Measurements from ENCODE around the gene RDM1. TPM values are rescaled to one million over a fixed set of nuclear protein-coding genes. Genes with fewer than 3 reads are reported as not detected.

The RDM1 gene
- total RNA-seq, 1 experiment from 2014 or later, result 11.7 TPM

- intact Hi-C loops (cut with micrococcal nuclease), result no loop called here
- H3K9me3 ChIP-seq (ENCODE audit: control insufficient read depth in 1 of 2, insufficient read depth in 1 of 2, low read depth in 1 of 2, low read length in 2 of 2), result no peaks in the 10 kb centered on the region
- H3K4me1 ChIP-seq (ENCODE audit: control insufficient read depth in 1 of 2, insufficient read depth in 2 of 2, low read length in 2 of 2), result no peaks in the 10 kb centered on the region
- no TSS peak for BruUV-seq (replicated peaks)
- ChIA-PET RAD21 (ENCODE audit: low non-redundant PET in 1 of 2, low total read pairs in 2 of 2, uncharacterized antibody in 2 of 2, unreplicated experiment in 2 of 2) (no interaction called here), CTCF (no interaction called here), POLR2A (no interaction called here)
- no peaks in the 10 kb centered on the region for H3K79me2 ChIP-seq (ENCODE audit: insufficient read depth, low read length)
- no peaks in the 10 kb centered on the region for H3K9me2 ChIP-seq (ENCODE audit: insufficient read depth)
- H3K36me3 ChIP-seq (ENCODE audit: control insufficient read depth in 1 of 2, insufficient read depth in 2 of 2, low read length in 2 of 2), result no peaks in the 10 kb centered on the region
- H3K4me2 ChIP-seq (ENCODE audit: low read length), result no peak overlapping the region
- no peak overlapping the region for H3K27ac ChIP-seq (ENCODE audit: low read depth, low read length)
- DNase-seq (ENCODE audit: low read depth, low spot score) (no peak), ATAC-seq (no peak)
- no peak overlapping the region for H3K4me3 ChIP-seq (replicated peaks in 1 of 2; ENCODE audit: low read depth in 1 of 2, low read length in 2 of 2)
- H3K27me3 ChIP-seq (ENCODE audit: insufficient read depth, low read length), result no peaks in the 10 kb centered on the region
- H4K20me1 ChIP-seq (ENCODE audit: insufficient read depth), result no peaks in the 10 kb centered on the region
- H2AFZ ChIP-seq (ENCODE audit: low read depth, low read length, poor library complexity, severe bottlenecking), result no peak overlapping the region
- no peak overlapping the region for H3K9ac ChIP-seq (ENCODE audit: low read length)
- TF ChIP-seq JUND (IDR thresholded peaks at IDR 0.05), result no peak
These were observed 28.9 kb downstream of the RDM1 start for GRCh38 chr17:35901631-35902175.

- H3K27ac ChIP-seq (ENCODE audit: low read depth, low read length), result no peak overlapping the region
- H3K4me3 ChIP-seq (replicated peaks in 1 of 2; ENCODE audit: low read depth in 1 of 2, low read length in 2 of 2), result no peak overlapping the region
- no peak overlapping the region for H3K4me2 ChIP-seq (ENCODE audit: low read length)
- no peak overlapping the region for H3K9ac ChIP-seq (ENCODE audit: low read length)
- intact Hi-C loops (cut with micrococcal nuclease), result no loop called here
- BruUV-seq (replicated peaks), result no TSS peak
- no peaks in the 10 kb centered on the region for H3K36me3 ChIP-seq (ENCODE audit: control insufficient read depth in 1 of 2, insufficient read depth in 2 of 2, low read length in 2 of 2)
- RAD21 ChIA-PET (ENCODE audit: low non-redundant PET in 1 of 2, low total read pairs in 2 of 2, uncharacterized antibody in 2 of 2, unreplicated experiment in 2 of 2), result no interaction called here
- no peak overlapping the region for H2AFZ ChIP-seq (ENCODE audit: low read depth, low read length, poor library complexity, severe bottlenecking)
- TF ChIP-seq MAX (IDR thresholded peaks at IDR 0.05) (no peak), POLR2A (IDR thresholded peaks at IDR 0.05; ENCODE audit: borderline replicate concordance, extremely low read depth, insufficient read depth, insufficient read length) (no peak), ELF1 (IDR thresholded peaks at IDR 0.05; ENCODE audit: borderline replicate concordance, low read depth) (no peak), SP1 (IDR thresholded peaks at IDR 0.05; ENCODE audit: low read depth) (no peak), TCF7L2 (IDR thresholded peaks at IDR 0.05; ENCODE audit: borderline replicate concordance, extremely low read depth, insufficient read depth, insufficient read length) (no peak), EGR1 (IDR thresholded peaks at IDR 0.05; ENCODE audit: low read depth) (no peak), REST (IDR thresholded peaks at IDR 0.05; ENCODE audit: low read depth) (no peak), JUND (IDR thresholded peaks at IDR 0.05) (no peak), SIN3A (IDR thresholded peaks at IDR 0.05; ENCODE audit: low read depth) (no peak), ATF3 (IDR thresholded peaks at IDR 0.05) (no peak), YY1 (IDR thresholded peaks at IDR 0.05; ENCODE audit: extremely low read depth, insufficient replicate concordance, low read depth, low read length) (no peak), ZFX (IDR thresholded peaks at IDR 0.05) (no peak), RAD21 (IDR thresholded peaks at IDR 0.05; ENCODE audit: low read depth) (no peak), EZH2phosphoT487 (IDR thresholded peaks at IDR 0.05; ENCODE audit: borderline replicate concordance) (no peak), SRF (IDR thresholded peaks at IDR 0.05; ENCODE audit: low read depth) (no peak), CBX3 (IDR thresholded peaks at IDR 0.05; ENCODE audit: low read depth) (no peak), CEBPB (IDR thresholded peaks at IDR 0.05; ENCODE audit: low read depth) (no peak), FOSL1 (IDR thresholded peaks at IDR 0.05; ENCODE audit: low read depth) (no peak)
- no peaks in the 10 kb centered on the region for H3K27me3 ChIP-seq (ENCODE audit: insufficient read depth, low read length)
- CTCF ChIA-PET, result no interaction called here
- H4K20me1 ChIP-seq (ENCODE audit: insufficient read depth), result no peaks in the 10 kb centered on the region
- H3K9me3 ChIP-seq (ENCODE audit: control insufficient read depth in 1 of 2, insufficient read depth in 1 of 2, low read depth in 1 of 2, low read length in 2 of 2), result no peaks in the 10 kb centered on the region
- DNase-seq (ENCODE audit: low read depth, low spot score) (no peak), ATAC-seq (no peak)
- H3K9me2 ChIP-seq (ENCODE audit: insufficient read depth), result no peaks in the 10 kb centered on the region
- no peaks in the 10 kb centered on the region for H3K4me1 ChIP-seq (ENCODE audit: control insufficient read depth in 1 of 2, insufficient read depth in 2 of 2, low read length in 2 of 2)
- H3K79me2 ChIP-seq (ENCODE audit: insufficient read depth, low read length), result no peaks in the 10 kb centered on the region
- POLR2A ChIA-PET, result no interaction called here
These were observed 29.7 kb downstream of the RDM1 start for GRCh38 chr17:35900708-35901480.
